Kidney capillary endothelial cell (primary cell): ENCODE results near the gene CNDP1.

ENCODE experiments used
- DNase-seq: peaks from one replicate; pipeline ENCODE4 v3.0.0-alpha.2; 2018; ENCODE audit warnings: low spot score

The CNDP1 gene

GRCh38 chr18:74587441-74587840 lies 53.1 kb downstream of the CNDP1 start:
- DNase-seq = no peak

- DNase-seq = no peak
Measured at GRCh38 chr18:74589021-74589420, 54.7 kb downstream of the CNDP1 start.

GRCh38 chr18:74589811-74590210 lies 55.5 kb downstream of the CNDP1 start:
- no peak for DNase-seq

DNA sequence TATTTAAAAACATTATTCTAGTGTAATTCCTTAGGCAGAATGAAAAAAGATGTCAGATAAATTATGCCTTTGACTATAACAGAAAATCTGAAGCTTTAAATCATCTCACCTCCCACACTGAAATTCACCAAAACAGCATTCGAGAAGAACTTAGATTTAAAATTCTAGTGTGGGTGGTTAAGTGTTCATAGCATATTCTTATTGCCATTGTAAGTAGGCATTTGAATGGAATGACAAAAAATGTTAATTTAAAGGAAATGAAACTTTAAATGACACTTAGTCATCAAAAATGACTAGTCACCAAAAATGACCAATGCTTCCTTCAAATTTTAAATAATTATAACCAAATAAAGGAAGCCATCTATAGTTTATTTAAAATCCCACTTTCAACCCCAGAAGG lies 56.4 kb downstream of the CNDP1 start:
- DNase-seq = peak; percentile 20

DNA sequence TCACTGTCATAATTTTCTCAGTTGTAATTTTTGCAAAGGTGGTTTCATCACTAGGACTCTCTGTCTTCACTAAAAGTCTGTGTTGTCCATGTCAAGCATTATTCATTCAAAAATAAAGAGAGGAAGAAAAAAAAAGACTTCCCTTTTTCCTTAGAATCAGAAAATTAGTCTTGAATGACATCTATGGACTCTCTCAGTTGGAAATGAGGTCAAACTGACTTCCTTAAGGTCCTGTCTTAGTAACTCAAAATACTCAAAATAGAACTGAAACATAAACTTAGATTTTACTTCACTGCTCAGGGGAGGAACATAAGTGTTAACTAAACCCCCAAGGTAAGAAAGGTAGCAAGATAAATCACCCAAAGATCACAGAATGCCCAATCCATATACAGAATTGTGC lies 61.1 kb downstream of the CNDP1 start:
- DNase-seq = no peak

- no peak for DNase-seq
Measured at GRCh38 chr18:74597034-74597661, 62.8 kb downstream of the CNDP1 start.

DNA sequence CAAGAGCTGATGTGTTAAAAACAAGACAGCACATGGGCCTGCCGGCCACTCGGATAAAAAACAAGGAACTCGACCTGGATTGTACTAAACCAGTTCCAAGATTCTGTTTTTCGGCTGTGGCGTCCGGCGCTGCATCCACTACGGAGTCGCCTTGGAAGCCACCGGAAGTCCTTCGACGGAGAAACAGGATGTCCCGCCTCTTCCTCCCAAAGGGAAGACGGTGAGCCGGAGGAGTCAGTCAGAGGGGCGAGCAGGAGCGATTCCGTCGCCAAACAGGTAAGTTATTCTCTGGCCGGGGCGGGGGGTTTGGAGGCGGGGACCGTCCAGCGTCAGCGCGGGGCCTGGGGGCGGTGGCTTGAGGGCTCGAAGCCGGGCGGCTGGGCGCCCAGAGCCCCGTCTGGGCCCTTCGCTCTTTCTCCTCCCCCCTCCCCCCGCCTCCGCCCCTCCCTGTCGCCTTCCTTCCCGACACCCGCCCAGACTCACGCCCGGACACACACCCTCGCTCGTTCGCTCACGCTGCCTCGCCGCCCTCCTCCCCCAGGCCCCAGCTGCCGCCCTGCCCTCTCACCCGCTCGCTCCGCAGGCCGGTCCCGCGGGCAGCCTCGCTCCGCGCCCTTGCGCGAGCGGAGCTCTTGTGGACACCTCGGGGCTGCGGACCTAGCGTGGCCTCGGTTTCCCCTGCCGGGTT lies 63.5 kb downstream of the CNDP1 start, which contains the start of gene ZNF407:
ZNF407 (plus strand) TSS at position 209 of the 688 bp plus-strand sequence. CDS start 33,150 bp downstream, outside the sequence.
- peak; percentile 87 for DNase-seq

GRCh38 chr18:74598350-74599001 lies 64.2 kb downstream of the CNDP1 start:
- peak; percentile 30 for DNase-seq

DNA sequence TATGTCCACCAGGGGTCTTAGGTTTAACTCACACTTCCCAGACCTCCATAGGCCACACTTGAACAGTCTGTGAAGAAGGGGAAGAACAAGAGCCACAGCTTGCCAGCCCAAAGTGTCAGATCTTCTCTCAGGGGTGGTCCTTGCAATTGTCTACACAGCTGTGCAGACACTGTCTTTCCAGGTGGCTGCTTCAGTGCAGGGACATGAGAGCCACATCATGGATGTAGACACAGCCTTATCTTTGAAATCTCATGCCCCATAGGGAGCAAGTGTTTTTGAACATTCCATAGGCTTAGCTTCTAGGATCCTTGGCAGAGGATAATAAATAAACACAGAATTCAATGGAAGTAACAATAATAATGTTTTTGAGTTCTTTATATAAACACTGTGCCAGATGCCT lies 70.1 kb downstream of the CNDP1 start:
- DNase-seq = no peak

DNA sequence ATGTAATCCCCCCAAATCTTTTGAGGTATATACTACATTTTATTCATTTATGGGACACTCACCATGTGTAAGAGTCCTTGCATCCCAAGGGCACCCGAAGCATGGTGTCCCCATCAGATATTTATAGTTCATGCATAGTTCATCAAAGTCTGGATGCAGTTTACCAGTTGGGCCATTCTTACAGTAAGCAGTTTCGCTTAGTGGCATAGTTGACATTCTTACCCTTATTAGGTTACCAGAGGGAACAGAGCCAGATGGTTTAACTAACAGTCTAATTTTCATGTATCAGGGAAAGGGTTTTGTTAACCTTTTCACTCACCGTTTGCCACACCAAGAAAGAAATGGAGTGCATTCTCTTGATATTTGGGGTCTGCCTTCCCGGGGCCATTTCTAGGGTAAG lies 70.5 kb downstream of the CNDP1 start:
- DNase-seq = no peak

GRCh38 chr18:74608681-74609080 lies 74.4 kb downstream of the CNDP1 start:
- DNase-seq = no peak

DNA sequence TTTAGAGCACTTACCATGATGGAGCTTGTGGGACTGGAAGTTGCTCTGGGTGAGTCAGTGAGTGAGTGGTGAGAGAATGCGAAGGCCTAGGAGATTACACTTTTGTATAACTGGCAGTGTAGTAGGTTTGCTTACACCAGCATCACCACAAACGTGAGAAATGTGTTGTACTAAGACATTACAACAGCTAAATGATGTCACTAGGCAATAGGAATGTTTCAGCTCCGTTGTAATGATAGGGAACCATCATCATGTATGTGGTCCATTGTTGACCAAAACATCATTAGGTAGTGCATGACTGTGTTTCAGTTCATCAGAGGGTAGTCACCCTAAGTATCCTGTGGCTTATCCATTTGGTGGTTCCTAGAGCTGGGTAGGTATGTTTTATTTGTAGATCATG lies 75.2 kb downstream of the CNDP1 start:
- no peak for DNase-seq

DNA sequence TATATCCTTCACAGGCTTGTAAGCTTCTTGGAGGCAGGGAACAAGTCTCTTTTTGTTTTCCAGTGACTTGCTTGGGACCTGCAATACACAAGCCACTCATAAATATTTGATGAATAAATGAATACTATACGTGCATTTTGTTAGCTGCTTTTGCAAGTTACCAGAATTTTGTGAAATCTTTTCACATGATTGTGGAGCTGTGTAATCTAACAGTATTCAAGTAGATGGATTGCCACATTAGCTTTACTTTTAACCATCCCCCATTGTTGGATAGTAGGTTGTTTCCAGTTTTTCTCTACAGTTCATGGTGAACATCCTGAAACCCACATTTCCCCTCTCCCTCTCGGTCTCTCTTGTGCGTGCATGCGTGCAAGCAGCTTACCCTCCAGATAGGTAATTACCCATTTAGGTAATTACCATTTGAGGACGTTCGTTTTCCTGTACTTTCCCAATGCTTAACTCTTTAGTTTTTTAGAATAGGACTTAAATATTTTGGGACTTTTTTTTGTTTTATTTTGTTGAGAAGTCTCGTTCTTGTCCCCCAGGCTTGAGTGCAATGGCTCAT lies 75.8 kb downstream of the CNDP1 start:
- DNase-seq = no peak

DNA sequence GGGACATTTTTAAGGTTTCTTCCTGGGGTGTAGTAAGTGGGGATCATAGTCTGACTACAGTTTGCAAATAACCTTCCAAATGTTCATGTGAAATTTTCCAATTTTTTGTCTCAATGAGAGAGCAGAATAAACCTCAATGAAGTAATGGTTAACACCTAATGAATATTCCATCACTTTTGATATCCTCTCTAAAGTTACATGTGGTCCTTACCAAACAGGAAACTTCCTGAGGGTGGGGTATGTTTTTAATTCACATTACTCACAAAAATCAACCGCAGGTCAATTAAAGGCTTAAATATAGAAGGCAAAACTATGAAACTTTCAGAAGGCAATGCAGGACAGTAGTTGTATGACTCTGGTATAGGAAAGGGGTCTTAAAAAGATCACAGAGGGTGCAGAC lies 76.6 kb downstream of the CNDP1 start:
- DNase-seq = no peak

DNA sequence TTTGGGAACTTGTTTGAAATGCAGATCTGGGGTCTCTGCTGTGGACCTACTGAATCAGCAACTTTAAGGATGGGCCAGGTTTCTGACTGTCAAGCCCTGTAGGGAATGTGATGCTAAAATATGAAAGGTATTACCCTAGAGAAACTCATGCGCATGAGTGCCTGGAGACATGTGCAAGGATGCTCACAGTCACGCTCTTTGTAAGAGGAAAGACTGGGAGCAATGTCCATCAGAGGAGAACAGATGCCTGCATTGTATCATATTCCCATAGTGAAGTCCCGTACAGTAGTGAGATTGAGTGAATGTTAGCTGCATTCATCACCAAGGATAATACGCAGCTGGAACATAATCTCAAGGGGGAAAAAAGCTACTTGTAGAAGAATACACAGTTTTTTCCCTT lies 77.5 kb downstream of the CNDP1 start:
- no peak for DNase-seq

GRCh38 chr18:74613381-74613780 lies 79.1 kb downstream of the CNDP1 start:
- DNase-seq = no peak

DNA sequence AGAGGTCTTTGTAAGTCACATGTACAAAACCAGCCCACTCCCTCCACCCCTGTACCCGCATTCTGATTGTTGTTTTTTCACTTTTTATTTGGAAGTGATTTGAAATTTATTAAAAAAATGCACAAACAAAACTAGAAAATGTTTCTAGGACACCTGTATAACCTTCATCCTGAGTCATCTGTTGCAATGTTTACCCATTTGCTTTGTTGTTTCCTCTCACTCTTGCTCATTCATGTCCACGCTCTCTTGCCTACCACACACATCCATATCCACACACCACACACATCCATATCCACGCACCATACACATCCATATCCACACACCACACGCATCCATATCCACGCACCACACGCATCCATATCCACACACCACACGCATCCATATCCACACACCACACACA lies 82.2 kb downstream of the CNDP1 start:
- DNase-seq = no peak

DNA sequence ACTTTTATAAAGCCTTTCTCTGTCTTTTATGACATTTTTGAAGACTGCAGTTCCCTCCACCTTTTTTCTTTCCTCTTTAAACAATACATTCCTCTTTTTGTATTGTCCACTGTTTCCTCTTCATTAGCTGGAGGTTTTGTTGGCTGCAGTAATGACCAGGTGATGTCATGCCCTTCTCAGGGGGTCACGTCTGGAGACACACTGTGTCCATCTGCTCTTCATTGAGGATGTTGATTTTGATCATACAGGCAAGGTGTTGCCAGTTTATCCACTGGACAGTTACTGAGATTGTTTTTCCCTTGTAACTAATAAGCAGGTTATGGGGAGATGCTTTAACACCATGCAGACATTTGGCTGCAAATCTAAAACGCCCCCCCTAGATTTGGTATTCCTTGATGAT lies 83.2 kb downstream of the CNDP1 start:
- DNase-seq = no peak

GRCh38 chr18:74622072-74622471 lies 87.8 kb downstream of the CNDP1 start:
- no peak for DNase-seq

DNA sequence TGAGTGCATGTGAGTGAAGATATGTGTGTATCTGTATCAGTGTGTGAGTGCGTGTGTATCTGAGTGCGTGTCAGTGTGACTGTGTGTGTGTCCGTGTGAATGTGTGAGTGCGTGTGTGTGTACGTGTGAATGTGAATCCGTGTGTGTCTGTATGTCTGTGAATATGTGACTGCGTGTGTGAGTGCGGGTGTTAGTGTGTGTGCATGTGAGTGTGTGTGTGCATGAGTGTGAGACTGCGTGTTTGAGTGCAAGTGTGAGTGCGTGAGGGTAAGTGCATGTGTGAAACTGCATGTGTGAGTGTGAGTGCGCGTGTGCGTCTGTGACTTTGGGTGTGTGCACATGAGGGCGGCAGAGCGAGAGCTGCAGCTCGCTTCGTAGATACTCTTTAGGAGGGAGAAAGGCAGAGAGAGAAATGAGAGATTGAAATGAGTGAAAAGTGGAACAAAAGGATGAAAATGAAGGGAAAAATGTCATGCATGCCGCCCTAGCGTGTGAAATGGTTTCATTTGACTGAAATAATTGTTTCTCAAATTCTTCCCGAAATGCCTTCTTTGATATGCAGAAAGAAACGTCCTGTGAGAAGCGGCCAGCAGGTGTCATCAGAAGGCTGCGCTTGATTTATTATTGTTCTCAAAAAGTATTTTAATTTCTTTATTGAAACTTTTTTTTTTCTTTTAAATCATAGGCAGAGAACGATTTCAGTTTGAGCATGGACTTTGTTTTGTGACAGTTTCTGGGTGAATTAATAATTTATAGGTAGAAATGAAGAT lies 88.9 kb downstream of the CNDP1 start:
- DNase-seq = no peak

- DNase-seq = no peak
Measured at GRCh38 chr18:74624466-74624865, 90.2 kb downstream of the CNDP1 start.

GRCh38 chr18:74625157-74625556 lies 90.9 kb downstream of the CNDP1 start:
- no peak for DNase-seq
